T-helper 17 cell (primary cell): ENCODE results near the gene TMA7. TPM values are rescaled to one million over a fixed set of nuclear protein-coding genes. Genes with fewer than 3 reads are reported as not detected.
"Not testable (repeated sequence)": the region's sequence is repeated elsewhere in the genome, so short reads cannot be mapped to it uniquely, and the experiment has no call there.

Source experiments
- ATAC-seq: fragments of 150-1000 bp; cut with Tn5 transposase; 2 replicates; pipeline ENCODE4 v1.10.0; 2021; ENCODE audit warnings: mild to moderate bottlenecking, moderate library complexity
- DNase-seq, 3 donors: peaks; one replicate each; pipeline versions ENCODE4 v3.0.0 to v3.0.0-alpha.2; 2020 to 2021
- H3K9me3 ChIP-seq: one replicate; pipeline ENCODE4 v1.7.0; 2013; ENCODE audit warnings: low read length, mild to moderate bottlenecking; ENCODE audit not compliant: control insufficient read depth, poor library complexity, severe bottlenecking
- H3K27ac Mint-ChIP-seq: one replicate; pipeline ENCODE4 v1.8.0; 2022; ENCODE audit warnings: mild to moderate bottlenecking, moderate library complexity, mixed read lengths
- H3K27me3 Mint-ChIP-seq: one replicate; pipeline ENCODE4 v1.8.0; 2022; ENCODE audit warnings: mixed read lengths
- H3K36me3 Mint-ChIP-seq: one replicate; pipeline ENCODE4 v1.8.0; 2022; ENCODE audit warnings: low read depth, mixed read lengths
- H3K4me1 Mint-ChIP-seq: one replicate; pipeline ENCODE4 v1.8.0; 2022; ENCODE audit warnings: mild to moderate bottlenecking, mixed read lengths
- H3K4me3 Mint-ChIP-seq: one replicate; pipeline ENCODE4 v1.8.0; 2022; ENCODE audit warnings: mild to moderate bottlenecking, moderate library complexity, mixed read lengths
- total RNA-seq, 4 donors: library from RNA in 2 of 4; stranded (reverse) in 2 of 4; gene quantifications; one replicate each; pipeline ENCODE4 v1.2.3 and lab custom pipeline; 2022 to 2026

Gene TMA7
- total RNA-seq, 2 donors from 2014 or later, result 226 to 233 TPM

- Mint-ChIP-seq H3K4me1 (peaks cover 38% of the 10 kb centered on the region), H3K4me3 (no peak overlapping the region), H3K27me3 (no peaks in the 10 kb centered on the region), H3K36me3 (peaks cover 5% of the 10 kb centered on the region), H3K27ac (peak overlapping the region; percentile 80)
- no peaks in the 10 kb centered on the region for H3K9me3 ChIP-seq
- DNase-seq (no peak), ATAC-seq (no peak)
Observed at GRCh38 chr3:48475188-48475587, 35.1 kb downstream of the TMA7 start.

- Mint-ChIP-seq H3K27me3 (no peaks in the 10 kb centered on the region), H3K36me3 (peaks cover 5% of the 10 kb centered on the region), H3K4me3 (no peak overlapping the region), H3K27ac (peak overlapping the region; percentile 97), H3K4me1 (peaks cover 40% of the 10 kb centered on the region)
- no peak for ATAC-seq
- no peak for DNase-seq
- H3K9me3 ChIP-seq, result no peaks in the 10 kb centered on the region
Observed at GRCh38 chr3:48476426-48477053, 36.5 kb downstream of the TMA7 start.

- DNase-seq, result no peak
- peak overlapping the region; percentile 97 for H3K27ac Mint-ChIP-seq
- ATAC-seq, result no peak
- no peaks in the 10 kb centered on the region for H3K9me3 ChIP-seq
- peaks cover 5% of the 10 kb centered on the region for H3K36me3 Mint-ChIP-seq
- H3K4me3 Mint-ChIP-seq, result peak overlapping the region; percentile 95
- H3K4me1 Mint-ChIP-seq, result peaks cover 39% of the 10 kb centered on the region
- H3K27me3 Mint-ChIP-seq, result no peaks in the 10 kb centered on the region
Observed at GRCh38 chr3:48477959-48478520, 38.0 kb downstream of the TMA7 start.

GRCh38 chr3:48478626-48479555, 38.8 kb downstream of the TMA7 start:
- Mint-ChIP-seq H3K4me1 (peaks cover 33% of the 10 kb centered on the region), H3K36me3 (peaks cover 5% of the 10 kb centered on the region), H3K27ac (peak overlapping the region; percentile 97), H3K27me3 (no peaks in the 10 kb centered on the region), H3K4me3 (peak overlapping the region; percentile 95)
- ATAC-seq (peak; percentile 90), DNase-seq (peak in 2 of 3 donors; percentile 35 to 45)
- no peaks in the 10 kb centered on the region for H3K9me3 ChIP-seq

- H3K4me3 Mint-ChIP-seq, H3K27me3 Mint-ChIP-seq, ATAC-seq, DNase-seq, H3K27ac Mint-ChIP-seq, H3K36me3 Mint-ChIP-seq, H3K9me3 ChIP-seq: not testable (repeated sequence)
- peaks cover 26% of the 10 kb centered on the region for H3K4me1 Mint-ChIP-seq
Observed at GRCh38 chr3:48480891-48481290, 40.8 kb downstream of the TMA7 start.

GRCh38 chr3:48482822-48483221, 42.8 kb downstream of the TMA7 start:
- H3K27ac Mint-ChIP-seq, DNase-seq, H3K36me3 Mint-ChIP-seq, H3K4me3 Mint-ChIP-seq, ATAC-seq, H3K9me3 ChIP-seq, H3K27me3 Mint-ChIP-seq: not testable (repeated sequence)
- H3K4me1 Mint-ChIP-seq, result peaks cover 21% of the 10 kb centered on the region

- no peak for DNase-seq
- no peak for ATAC-seq
- no peaks in the 10 kb centered on the region for H3K9me3 ChIP-seq
- Mint-ChIP-seq H3K4me1 (peaks cover 3% of the 10 kb centered on the region), H3K36me3 (no peaks in the 10 kb centered on the region), H3K4me3 (no peak overlapping the region), H3K27me3 (no peaks in the 10 kb centered on the region), H3K27ac (no peak overlapping the region)
Observed at GRCh38 chr3:48486952-48487351, 46.9 kb downstream of the TMA7 start.

- H3K27me3 Mint-ChIP-seq, result no peaks in the 10 kb centered on the region
- peak; percentile 39 for ATAC-seq
Observed at GRCh38 chr3:48492461-48493202, 52.6 kb downstream of the TMA7 start.

GRCh38 chr3:48493203-48493501, 53.1 kb downstream of the TMA7 start:
- DNase-seq (no peak), ATAC-seq (no peak)
- H3K27me3 Mint-ChIP-seq, result no peaks in the 10 kb centered on the region
- peaks cover 1% of the 10 kb centered on the region for H3K4me1 Mint-ChIP-seq
- peaks cover 2% of the 10 kb centered on the region for H3K36me3 Mint-ChIP-seq
- H3K4me3 Mint-ChIP-seq, result no peak overlapping the region
- no peak overlapping the region for H3K27ac Mint-ChIP-seq
- H3K9me3 ChIP-seq, result no peaks in the 10 kb centered on the region

More at GRCh38 chr3:48492461-48493202, 52.6 kb downstream of the TMA7 start:
- DNase-seq, result no peak
- Mint-ChIP-seq H3K4me1 (peaks cover 2% of the 10 kb centered on the region), H3K4me3 (no peak overlapping the region), H3K36me3 (peaks cover 2% of the 10 kb centered on the region), H3K27ac (no peak overlapping the region)
- no peaks in the 10 kb centered on the region for H3K9me3 ChIP-seq

Other genes with a start within 250 kb of the TMA7 start
- gene CAMP, start 216.8 kb upstream of the TMA7 start, total RNA-seq, result not detected
- 10 to 100 TPM; 31.0 to 35.4 TPM for gene ZNF589, start 199.2 kb upstream of the TMA7 start, total RNA-seq
- 10 to 100 TPM; 13.4 to 17.0 TPM for gene NME6, start 138.9 kb upstream of the TMA7 start, total RNA-seq
- gene SPINK8, start 106.6 kb upstream of the TMA7 start, total RNA-seq, result not detected
- not detected for gene FBXW12, start 68.0 kb upstream of the TMA7 start, total RNA-seq
- gene PLXNB1, start 10.2 kb upstream of the TMA7 start, total RNA-seq, result 1 to 10 TPM; 2.4 to 4.1 TPM
- gene CCDC51, start 138 bp upstream of the TMA7 start, total RNA-seq, result 1 to 10 TPM; 4.1 TPM
- gene ATRIP, start 6.5 kb downstream of the TMA7 start, total RNA-seq, result 1 to 10 TPM; 7.6 to 9.3 TPM
- gene SHISA5, start 63.9 kb downstream of the TMA7 start, total RNA-seq, result 100 to 1,000 TPM; 148 to 188 TPM
- gene PFKFB4, start 116.5 kb downstream of the TMA7 start, total RNA-seq, result 1 to 10 TPM; 1.6 to 3.3 TPM
- gene UCN2, start 123.5 kb downstream of the TMA7 start, total RNA-seq, result not detected
- under 1 TPM; 0.73 to 0.94 TPM for gene COL7A1, start 155.1 kb downstream of the TMA7 start, total RNA-seq
- 10 to 100 TPM; 86.1 to 92.1 TPM for gene UQCRC1, start 169.4 kb downstream of the TMA7 start, total RNA-seq
- gene TMEM89, start 181.5 kb downstream of the TMA7 start, total RNA-seq, result under 1 TPM in 1 of 2 donors, not detected in 1; 0.55 TPM
- gene SLC26A6, start 195.2 kb downstream of the TMA7 start, total RNA-seq, result 10 to 100 TPM; 16.4 to 22.1 TPM
- 1 to 10 TPM; 6.0 to 6.9 TPM for gene CELSR3, start 222.6 kb downstream of the TMA7 start, total RNA-seq
- 10 to 100 TPM; 14.6 to 17.2 TPM for gene NCKIPSD, start 245.7 kb downstream of the TMA7 start, total RNA-seq